ENCODE data around the gene EIF1. TPM values are rescaled to one million over a fixed set of nuclear protein-coding genes. Genes with fewer than 3 reads are reported as not detected.

EIF1 gene
- total and polyA plus RNA-seq, 2 experiments from 2014 or later: 272 to 603 TPM

- TF ChIP-seq EZH2phosphoT487 (IDR thresholded peaks at IDR 0.05; ENCODE audit: unreplicated experiment) (no peak), EZH2 (IDR thresholded peaks at IDR 0.05; ENCODE audit: low read depth, unreplicated experiment) (no peak), STAT1 (IDR thresholded peaks at IDR 0.05; ENCODE audit: unreplicated experiment) (no peak), NANOG (IDR thresholded peaks at IDR 0.05; ENCODE audit: borderline replicate concordance) (no peak)
Measured at GRCh38 chr17:41682631-41683030, 6.1 kb upstream of the EIF1 start (continued).

- DNase-seq (ENCODE audit: low spot score) (no peak), ATAC-seq (no peak)
- H3K27ac ChIP-seq (ENCODE audit: low read depth): no peak overlapping the region
- TF ChIP-seq NANOG (IDR thresholded peaks at IDR 0.05; ENCODE audit: borderline replicate concordance): no peak
- no peak for TF ChIP-seq ZNF114 (CRISPR knock-in tag; IDR thresholded peaks at IDR 0.05)
- TF ChIP-seq ETS1 (IDR thresholded peaks at IDR 0.05): no peak
- TF ChIP-seq ZNF462 (CRISPR knock-in tag; IDR thresholded peaks at IDR 0.05): no peak
- TF ChIP-seq ZNF331 (CRISPR knock-in tag; IDR thresholded peaks at IDR 0.05; ENCODE audit: low read depth): no peak
- TF ChIP-seq JUNB (IDR thresholded peaks at IDR 0.05; ENCODE audit: unreplicated experiment): no peak
- no peak for TF ChIP-seq EZH2phosphoT487 (IDR thresholded peaks at IDR 0.05; ENCODE audit: unreplicated experiment)
- TF ChIP-seq, protein P1, sequence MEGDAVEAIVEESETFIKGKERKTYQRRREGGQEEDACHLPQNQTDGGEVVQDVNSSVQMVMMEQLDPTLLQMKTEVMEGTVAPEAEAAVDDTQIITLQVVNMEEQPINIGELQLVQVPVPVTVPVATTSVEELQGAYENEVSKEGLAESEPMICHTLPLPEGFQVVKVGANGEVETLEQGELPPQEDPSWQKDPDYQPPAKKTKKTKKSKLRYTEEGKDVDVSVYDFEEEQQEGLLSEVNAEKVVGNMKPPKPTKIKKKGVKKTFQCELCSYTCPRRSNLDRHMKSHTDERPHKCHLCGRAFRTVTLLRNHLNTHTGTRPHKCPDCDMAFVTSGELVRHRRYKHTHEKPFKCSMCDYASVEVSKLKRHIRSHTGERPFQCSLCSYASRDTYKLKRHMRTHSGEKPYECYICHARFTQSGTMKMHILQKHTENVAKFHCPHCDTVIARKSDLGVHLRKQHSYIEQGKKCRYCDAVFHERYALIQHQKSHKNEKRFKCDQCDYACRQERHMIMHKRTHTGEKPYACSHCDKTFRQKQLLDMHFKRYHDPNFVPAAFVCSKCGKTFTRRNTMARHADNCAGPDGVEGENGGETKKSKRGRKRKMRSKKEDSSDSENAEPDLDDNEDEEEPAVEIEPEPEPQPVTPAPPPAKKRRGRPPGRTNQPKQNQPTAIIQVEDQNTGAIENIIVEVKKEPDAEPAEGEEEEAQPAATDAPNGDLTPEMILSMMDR (conservative IDR thresholded peaks at IDR 0.05; ENCODE audit: low read depth in 2 of 2): no peak
- TF ChIP-seq, protein P2, sequence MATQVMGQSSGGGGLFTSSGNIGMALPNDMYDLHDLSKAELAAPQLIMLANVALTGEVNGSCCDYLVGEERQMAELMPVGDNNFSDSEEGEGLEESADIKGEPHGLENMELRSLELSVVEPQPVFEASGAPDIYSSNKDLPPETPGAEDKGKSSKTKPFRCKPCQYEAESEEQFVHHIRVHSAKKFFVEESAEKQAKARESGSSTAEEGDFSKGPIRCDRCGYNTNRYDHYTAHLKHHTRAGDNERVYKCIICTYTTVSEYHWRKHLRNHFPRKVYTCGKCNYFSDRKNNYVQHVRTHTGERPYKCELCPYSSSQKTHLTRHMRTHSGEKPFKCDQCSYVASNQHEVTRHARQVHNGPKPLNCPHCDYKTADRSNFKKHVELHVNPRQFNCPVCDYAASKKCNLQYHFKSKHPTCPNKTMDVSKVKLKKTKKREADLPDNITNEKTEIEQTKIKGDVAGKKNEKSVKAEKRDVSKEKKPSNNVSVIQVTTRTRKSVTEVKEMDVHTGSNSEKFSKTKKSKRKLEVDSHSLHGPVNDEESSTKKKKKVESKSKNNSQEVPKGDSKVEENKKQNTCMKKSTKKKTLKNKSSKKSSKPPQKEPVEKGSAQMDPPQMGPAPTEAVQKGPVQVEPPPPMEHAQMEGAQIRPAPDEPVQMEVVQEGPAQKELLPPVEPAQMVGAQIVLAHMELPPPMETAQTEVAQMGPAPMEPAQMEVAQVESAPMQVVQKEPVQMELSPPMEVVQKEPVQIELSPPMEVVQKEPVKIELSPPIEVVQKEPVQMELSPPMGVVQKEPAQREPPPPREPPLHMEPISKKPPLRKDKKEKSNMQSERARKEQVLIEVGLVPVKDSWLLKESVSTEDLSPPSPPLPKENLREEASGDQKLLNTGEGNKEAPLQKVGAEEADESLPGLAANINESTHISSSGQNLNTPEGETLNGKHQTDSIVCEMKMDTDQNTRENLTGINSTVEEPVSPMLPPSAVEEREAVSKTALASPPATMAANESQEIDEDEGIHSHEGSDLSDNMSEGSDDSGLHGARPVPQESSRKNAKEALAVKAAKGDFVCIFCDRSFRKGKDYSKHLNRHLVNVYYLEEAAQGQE (IDR thresholded peaks at IDR 0.05; ENCODE audit: unreplicated experiment): no peak
- no peak for TF ChIP-seq POLR2AphosphoS5 (IDR thresholded peaks at IDR 0.05; ENCODE audit: low read depth)
- TF ChIP-seq CREB1 (CRISPR knock-in tag; IDR thresholded peaks at IDR 0.05; ENCODE audit: low read depth): no peak
- no peak for TF ChIP-seq EZH2 (IDR thresholded peaks at IDR 0.05; ENCODE audit: low read depth, unreplicated experiment)
Measured at GRCh38 chr17:41683441-41684007, 5.2 kb upstream of the EIF1 start.

More at GRCh38 chr17:41683441-41684007, 5.2 kb upstream of the EIF1 start:
- no peak overlapping the region for H3K4me3 Mint-ChIP-seq
- Histone ChIP-seq H3K27me3 (ENCODE audit: insufficient read depth) (no peaks in the 10 kb centered on the region), H4K20me1 (replicated peaks; ENCODE audit: insufficient read depth) (no peaks in the 10 kb centered on the region), H3K79me2 (replicated peaks; ENCODE audit: insufficient read depth) (no peaks in the 10 kb centered on the region), H3K4me1 (ENCODE audit: insufficient read depth) (peaks cover 9% of the 10 kb centered on the region; the same call in 1 of the 2 replicates), H3K4me3 (no peak overlapping the region), H3K36me3 (ENCODE audit: insufficient read depth) (no peaks in the 10 kb centered on the region), H2AFZ (no peak overlapping the region), H3F3A (replicated peaks; ENCODE audit: low read depth) (no peaks in the 10 kb centered on the region), H3K4me2 (no peak overlapping the region), H3K9me2 (ENCODE audit: insufficient read depth) (no peaks in the 10 kb centered on the region)
- H3K27me3 Mint-ChIP-seq (ENCODE audit: insufficient read depth, low read depth, poor library complexity): peaks cover 22% of the 10 kb centered on the region
- peaks cover 6% of the 10 kb centered on the region for H3K36me3 Mint-ChIP-seq (ENCODE audit: low read depth)
- no peak overlapping the region for H3K27ac Mint-ChIP-seq
- peaks cover 29% of the 10 kb centered on the region for H3K4me1 Mint-ChIP-seq
- H3K9me3 Mint-ChIP-seq: peaks cover 16% of the 10 kb centered on the region

Data from GM23338 (cell line).